CD4-positive, alpha-beta T cell treated with Interleukin-4 for 4 hours (primary cell): ENCODE results near the gene PFDN5.

ENCODE experiments used
- DNase-seq: peaks from one replicate; pipeline ENCODE4 v3.0.0-alpha.2; 2020

The PFDN5 gene

GRCh38 chr12:53295070-53295890 is at the start of gene PFDN5:
PFDN5 (plus strand) TSS chr12:53295542; CDS start chr12:53295568, 26 bp downstream.
- peak; percentile 93 for DNase-seq

GRCh38 chr12:53251477-53252348 is 43.6 kb upstream of the PFDN5 start:
- DNase-seq, result peak; percentile 69

GRCh38 chr12:53252349-53252916 is 42.9 kb upstream of the PFDN5 start:
- DNase-seq, result no peak

GRCh38 chr12:53253298-53253697 is 42.0 kb upstream of the PFDN5 start:
- DNase-seq, result no peak

GRCh38 chr12:53254816-53255545 is 40.4 kb upstream of the PFDN5 start:
- no peak for DNase-seq

- no peak for DNase-seq
These were observed 39.3 kb upstream of the PFDN5 start for GRCh38 chr12:53255996-53256395.

GRCh38 chr12:53258541-53259539 is 36.5 kb upstream of the PFDN5 start:
- DNase-seq, result no peak

- no peak for DNase-seq
These were observed 35.5 kb upstream of the PFDN5 start for GRCh38 chr12:53259891-53260290.

- DNase-seq, result no peak
These were observed 29.6 kb upstream of the PFDN5 start for GRCh38 chr12:53265783-53266182.

GRCh38 chr12:53267306-53267998 is 27.9 kb upstream of the PFDN5 start:
- peak; percentile 49 for DNase-seq

GRCh38 chr12:53267999-53268629 is 27.2 kb upstream of the PFDN5 start, which contains the start of gene ESPL1:
ESPL1 (plus strand) TSS chr12:53268299; CDS start chr12:53268767, 468 bp downstream.
- DNase-seq, result peak; percentile 81

GRCh38 chr12:53268630-53269562 is 26.4 kb upstream of the PFDN5 start:
- no peak for DNase-seq

GRCh38 chr12:53274445-53274844 is 20.9 kb upstream of the PFDN5 start:
- DNase-seq, result no peak

GRCh38 chr12:53276511-53276910 is 18.8 kb upstream of the PFDN5 start:
- DNase-seq, result no peak

GRCh38 chr12:53277981-53278380 is 17.4 kb upstream of the PFDN5 start:
- DNase-seq, result no peak

- no peak for DNase-seq
These were observed 16.0 kb upstream of the PFDN5 start for GRCh38 chr12:53279283-53279869.

- DNase-seq, result no peak
These were observed 15.3 kb upstream of the PFDN5 start for GRCh38 chr12:53279888-53280498.

- DNase-seq, result no peak
These were observed 8.9 kb upstream of the PFDN5 start for GRCh38 chr12:53286448-53286847.
